HG02884 (cell line): ENCODE data around the gene EQTN.
A peak's percentile ranks its signal among the peaks of the same experiment; 100 is the strongest.
"Not testable (repeated sequence)": the region's sequence is repeated elsewhere in the genome, so short reads cannot be mapped to it uniquely, and the experiment has no call there.

Experiments
- ATAC-seq: cut with Tn5 transposase; IDR thresholded peaks from one replicate; pipeline ENCODE4 v1.9.1; 2021; ENCODE audit warnings: mild to moderate bottlenecking, moderate library complexity; ENCODE audit not compliant: unreplicated experiment

EQTN gene

GRCh38 chr9:27303219-27303618 is 6.3 kb upstream of the EQTN start:
- ATAC-seq, result no peak

- no peak for ATAC-seq
Measured at GRCh38 chr9:27293996-27294395, 3.0 kb downstream of the EQTN start.

GRCh38 chr9:27292659-27293405 is 4.1 kb downstream of the EQTN start:
- ATAC-seq, result no peak

DNA sequence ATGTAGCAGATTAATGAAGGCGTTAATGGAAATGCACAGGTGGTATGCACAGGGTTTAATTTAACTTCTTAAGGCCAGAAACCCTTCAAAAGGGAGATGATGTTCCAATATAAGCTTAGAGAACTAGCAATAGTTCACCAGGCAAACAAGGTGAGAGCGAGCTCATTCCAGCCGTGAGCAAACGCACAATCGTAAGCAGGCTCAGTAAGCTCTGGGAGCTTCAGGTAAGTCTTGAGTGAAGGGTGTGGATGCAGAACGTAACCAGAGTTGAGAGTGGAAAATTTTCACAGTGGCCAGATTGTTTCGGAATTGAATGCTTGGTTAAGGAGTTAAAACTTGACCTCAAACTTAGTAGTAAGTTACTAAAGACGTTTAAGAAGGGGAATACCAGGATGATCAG is 5.7 kb downstream of the EQTN start:
- ATAC-seq, result no peak

DNA sequence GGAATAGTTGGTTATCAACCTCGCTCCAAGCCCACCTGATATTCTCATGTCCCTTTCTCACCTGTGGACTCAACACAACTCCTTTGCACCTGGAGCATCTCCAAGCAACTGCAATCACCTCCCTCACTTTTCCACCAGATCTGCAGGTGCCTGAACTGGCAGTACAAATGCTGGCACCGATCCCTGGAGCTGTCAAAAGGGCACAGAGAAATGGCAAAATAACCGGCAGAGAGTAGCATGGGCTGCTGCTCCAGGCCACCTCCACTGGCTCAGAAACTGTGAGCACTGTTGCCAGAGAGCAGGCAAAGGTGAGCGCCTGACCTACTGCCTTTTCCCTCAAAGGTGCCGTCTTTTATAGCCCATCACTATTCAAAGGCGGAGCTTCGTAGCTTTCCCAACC is 14.7 kb downstream of the EQTN start:
- no peak for ATAC-seq

GRCh38 chr9:27280860-27281259 is 16.1 kb downstream of the EQTN start:
- ATAC-seq, result no peak

DNA sequence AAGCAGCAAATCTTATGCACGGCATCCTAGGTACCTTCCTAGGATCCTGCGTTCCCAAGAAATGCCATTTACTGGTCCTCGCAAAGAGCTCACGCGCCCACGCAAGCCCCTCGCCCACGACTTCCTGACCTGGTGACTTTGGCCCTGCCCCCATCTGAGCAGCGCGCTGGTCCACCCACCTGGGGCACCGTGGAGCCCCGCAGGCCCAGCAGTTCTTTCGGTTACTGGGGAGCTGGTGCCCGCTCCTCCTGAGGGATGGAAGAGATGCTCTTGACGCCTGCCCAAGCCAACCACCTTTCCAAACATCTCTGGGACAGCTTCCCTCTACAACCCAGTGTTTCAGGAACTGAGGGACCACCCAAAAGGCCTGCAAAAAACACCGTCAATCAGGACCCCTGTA is 16.7 kb downstream of the EQTN start:
- ATAC-seq, result no peak

- no peak for ATAC-seq
Measured at GRCh38 chr9:27279611-27280010, 17.3 kb downstream of the EQTN start.

- ATAC-seq, result no peak
Measured at GRCh38 chr9:27278374-27278773, 18.6 kb downstream of the EQTN start.

DNA sequence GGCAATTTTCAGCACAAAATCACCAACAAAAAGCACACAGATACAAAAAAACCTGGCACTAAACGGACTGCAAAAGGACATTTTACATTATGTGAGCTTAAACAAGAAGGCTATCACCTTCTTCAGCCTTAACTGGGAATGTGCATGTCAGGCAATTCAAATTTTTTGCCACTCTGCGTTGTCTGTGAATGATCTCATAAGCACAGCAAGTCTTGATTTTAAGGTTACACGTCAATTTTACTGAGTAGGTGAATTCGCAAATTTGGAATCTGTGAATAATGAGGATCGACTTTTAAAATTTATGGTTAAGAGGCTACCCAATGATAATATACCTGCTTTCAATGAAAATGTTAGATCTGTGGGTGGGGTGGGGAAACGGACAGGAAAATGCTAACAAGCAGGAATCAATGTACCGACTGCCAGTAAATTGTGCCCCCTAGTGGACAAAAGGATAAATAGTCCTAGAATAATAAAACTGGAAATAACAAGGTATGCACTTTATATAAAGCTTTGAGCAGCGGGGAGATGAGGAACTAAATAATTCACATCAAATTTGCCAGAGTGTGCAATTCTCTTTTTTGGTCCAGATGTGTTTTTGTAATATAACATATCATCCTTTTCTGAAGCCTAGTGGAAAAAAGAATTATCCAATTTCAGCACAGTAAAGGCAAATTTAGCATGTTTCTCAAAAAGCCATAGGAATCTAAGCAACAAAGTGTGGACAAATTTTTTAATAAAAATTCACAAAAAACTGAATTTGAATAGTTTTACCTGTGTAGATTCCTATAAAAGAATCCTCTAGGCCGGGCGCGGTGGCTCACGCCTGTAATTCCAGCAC is 20.5 kb downstream of the EQTN start:
- ATAC-seq, result peak; percentile 56

- no peak for ATAC-seq
Measured at GRCh38 chr9:27273186-27273585, 23.8 kb downstream of the EQTN start.

GRCh38 chr9:27272103-27272502 is 24.8 kb downstream of the EQTN start:
- no peak for ATAC-seq

DNA sequence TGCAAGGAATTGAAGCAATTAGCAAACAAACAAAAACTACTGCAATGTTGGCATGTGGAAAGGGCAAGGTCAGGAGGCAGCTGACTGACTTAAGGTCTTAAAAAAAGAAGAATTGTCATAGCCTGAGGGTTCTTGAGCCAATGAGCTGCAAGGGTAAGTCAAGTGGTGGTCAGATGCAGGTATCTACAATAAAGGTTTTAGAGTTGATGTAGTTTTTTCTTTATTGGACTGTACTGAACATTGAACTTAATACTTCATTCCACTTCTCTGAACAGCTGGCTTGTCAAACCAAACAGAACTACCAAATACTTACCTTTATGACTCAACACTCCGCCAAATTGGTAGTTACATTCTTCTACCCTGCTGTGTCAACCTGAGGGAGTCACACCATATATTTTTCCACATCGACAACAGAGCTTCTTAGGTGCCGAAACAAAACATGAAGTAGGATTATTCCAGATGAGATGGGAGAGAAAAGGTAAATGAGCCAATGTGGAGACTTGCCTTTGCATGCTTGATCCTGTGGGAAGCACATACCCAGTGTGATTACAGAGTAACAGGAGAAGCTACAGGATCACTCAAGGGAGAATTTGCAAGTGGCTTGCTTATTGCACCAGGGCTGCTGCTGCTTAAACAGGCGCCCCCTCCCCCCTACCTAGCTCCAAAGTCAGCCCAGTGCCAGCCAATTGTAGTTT is 35.3 kb downstream of the EQTN start:
- no peak for ATAC-seq

DNA sequence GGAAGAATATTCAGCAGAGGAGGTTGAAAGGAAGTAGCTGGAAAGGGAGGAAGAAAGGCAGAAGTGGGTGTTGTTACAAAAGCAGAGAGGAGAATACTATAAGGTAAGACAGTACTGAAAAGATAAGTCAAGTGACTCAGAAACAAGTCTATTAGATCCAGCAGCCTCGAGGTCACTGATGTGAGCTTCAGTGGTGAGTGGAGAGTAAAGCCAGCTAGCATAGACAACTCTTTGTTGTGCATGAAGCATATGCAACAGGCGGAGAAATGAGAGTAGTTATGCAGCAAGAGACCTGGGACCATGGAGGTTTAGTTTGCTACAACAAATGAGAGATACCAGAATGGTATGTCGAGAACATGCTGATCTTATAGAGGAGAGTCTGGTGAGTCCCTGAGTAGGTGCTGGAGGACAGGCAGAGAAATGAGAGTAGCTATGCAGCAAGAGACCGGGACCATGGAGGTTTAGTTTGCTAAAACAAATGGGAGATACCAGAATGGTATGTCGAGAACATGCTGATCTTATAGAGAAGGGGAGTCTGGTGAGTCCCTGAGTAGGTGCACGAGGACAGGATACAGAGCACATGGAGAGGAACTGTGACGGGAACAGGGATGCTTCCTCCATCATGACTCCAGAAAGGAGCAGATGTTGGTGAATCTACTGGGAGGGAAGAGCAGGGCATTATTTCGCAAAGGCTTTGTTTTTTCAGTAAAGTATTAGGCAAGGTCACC is 36.0 kb downstream of the EQTN start:
- no peak for ATAC-seq

DNA sequence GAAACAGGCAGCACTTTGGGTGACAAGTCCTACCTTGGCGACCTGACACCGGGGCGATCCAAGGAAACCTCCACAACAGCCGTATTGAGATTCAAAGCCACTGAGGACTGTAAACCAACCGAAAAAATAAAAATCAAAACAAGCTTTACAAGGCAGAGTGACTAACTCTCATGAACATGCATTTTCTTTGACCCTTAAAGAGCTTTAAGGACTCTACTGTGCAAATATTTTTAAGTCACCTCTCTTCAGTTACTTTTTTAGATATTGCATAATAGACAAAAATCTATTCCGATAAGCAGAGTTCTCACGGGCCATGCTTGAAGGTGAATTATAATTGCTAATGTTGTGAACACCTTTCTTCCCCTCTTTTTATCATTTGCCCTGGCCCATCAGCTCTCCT is 38.3 kb downstream of the EQTN start:
- no peak for ATAC-seq

GRCh38 chr9:27248702-27249101 is 48.2 kb downstream of the EQTN start:
- ATAC-seq, result no peak

DNA sequence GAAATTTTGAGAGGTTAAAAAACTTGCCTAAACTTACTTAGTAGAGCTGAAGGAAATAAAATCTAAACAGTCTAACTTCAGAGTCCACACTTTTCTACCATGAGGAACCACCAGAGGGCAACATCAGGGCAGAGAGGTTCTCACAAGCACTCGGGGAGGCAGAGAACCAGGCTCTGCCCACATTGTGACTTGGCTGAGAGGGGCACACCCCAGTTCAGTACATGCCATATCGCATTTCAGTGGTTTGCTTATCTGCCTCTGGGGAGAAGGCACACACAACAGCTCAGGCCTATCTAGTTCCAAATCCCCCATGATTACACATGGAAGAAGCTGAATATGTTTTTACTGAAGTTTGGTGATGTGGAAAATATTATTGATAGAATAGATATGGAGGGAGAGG is 49.2 kb downstream of the EQTN start:
- peak; percentile 81 for ATAC-seq

DNA sequence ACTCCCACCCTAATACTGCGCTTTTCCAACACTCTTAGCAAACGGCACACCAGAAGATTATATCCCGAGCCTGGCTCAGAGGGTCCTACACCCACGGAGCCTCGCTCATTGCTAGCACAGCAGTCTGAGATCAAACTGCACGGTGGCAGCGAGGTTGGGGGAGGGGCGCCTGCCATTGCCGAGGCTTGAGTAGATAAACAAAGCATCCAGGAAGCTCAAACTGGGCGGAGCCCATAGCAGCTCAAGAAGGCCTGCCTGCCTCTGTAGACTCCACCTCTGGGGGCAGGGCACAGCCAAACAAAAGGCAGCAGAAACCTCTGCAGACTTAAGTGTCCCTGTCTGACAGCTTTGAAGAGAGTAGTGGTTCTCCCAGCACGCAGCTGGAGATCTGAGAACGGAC is 57.3 kb downstream of the EQTN start:
- not testable (repeated sequence) for ATAC-seq
